Pulmonary artery endothelial cell (primary cell): ENCODE data around the gene NCBP2. TPM values are rescaled to one million over a fixed set of nuclear protein-coding genes. Genes with fewer than 3 reads are reported as not detected.

Experiments
- DNase-seq: peaks from one replicate; pipeline ENCODE4 v3.0.0-alpha.2; 2011; ENCODE audit warnings: low read depth, low spot score
- total RNA-seq: library from RNA; depleted of rRNA; stranded (reverse); fragments of >200 nt; gene quantifications from 2 replicates; pipeline ENCODE4 v1.2.3, GENCODE V29; 2014

Gene NCBP2
- total RNA-seq, 1 donor from 2014 or later = 85.5 TPM

DNA sequence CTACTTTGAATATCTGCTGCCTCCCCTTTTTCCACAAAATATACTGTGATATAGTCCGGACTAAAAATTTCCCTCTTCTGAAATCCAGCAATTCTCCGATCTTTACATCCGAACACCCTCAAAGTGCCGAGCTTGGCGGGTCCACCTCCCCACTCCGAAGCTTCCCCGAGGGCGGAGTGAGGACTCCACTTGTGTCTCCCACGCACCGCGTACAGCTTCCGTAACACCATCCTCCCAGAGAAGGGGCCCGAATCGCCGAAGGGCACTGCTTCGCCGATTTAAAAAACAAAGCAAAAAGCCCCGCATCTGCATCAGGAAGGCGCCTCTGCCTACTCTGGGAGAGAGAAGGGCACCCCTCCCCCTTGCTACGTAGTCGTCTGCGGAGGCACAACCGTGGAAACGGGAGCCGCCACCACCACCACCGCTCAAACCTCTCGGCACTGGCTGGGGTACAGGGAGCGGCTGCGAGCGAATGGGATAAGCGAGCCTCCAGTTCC, 551 bp downstream of the NCBP2 start:
- DNase-seq = no peak

DNA sequence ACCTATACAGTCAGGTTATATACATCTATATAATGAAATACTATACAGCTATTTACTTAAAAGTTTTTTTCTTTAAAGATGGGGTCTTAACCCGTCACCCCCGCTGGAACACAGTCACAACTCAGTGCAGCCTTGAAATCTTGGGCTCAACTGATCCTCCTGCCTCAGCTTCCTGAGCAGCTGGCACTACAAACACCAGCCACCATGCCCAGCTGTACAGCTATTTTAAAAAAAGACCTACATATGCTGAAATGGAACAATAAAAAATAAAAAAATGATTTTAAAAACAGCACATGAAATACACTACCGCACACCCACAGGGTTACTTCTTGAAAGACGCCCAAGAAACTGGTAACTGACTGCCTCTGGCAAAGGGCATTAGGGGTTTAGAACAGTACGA, 3.8 kb downstream of the NCBP2 start:
- no peak for DNase-seq

- no peak for DNase-seq
Measured at GRCh38 chr3:196938124-196938523, 4.2 kb downstream of the NCBP2 start.

- no peak for DNase-seq
Measured at GRCh38 chr3:196936288-196936687, 6.0 kb downstream of the NCBP2 start.

DNA sequence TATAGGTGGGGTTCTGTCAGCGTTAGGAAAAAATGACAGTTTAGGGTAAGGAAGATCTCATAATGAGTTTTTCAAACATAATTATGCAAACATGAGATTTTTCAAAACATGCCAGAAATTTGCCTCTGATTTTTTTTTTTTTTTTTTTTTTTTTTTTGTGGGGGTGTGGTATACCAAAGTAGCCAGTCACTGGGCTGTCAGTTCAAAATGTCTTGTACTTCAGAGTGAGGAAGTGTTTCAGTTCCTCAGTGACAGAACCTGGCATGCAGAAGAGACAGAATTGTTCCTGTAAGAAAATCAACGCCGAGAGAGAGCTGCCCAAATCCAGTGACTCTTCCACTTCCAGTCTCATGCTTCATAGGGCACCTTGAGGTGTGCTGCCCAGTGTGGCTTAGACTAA, 9.7 kb downstream of the NCBP2 start:
- no peak for DNase-seq

DNA sequence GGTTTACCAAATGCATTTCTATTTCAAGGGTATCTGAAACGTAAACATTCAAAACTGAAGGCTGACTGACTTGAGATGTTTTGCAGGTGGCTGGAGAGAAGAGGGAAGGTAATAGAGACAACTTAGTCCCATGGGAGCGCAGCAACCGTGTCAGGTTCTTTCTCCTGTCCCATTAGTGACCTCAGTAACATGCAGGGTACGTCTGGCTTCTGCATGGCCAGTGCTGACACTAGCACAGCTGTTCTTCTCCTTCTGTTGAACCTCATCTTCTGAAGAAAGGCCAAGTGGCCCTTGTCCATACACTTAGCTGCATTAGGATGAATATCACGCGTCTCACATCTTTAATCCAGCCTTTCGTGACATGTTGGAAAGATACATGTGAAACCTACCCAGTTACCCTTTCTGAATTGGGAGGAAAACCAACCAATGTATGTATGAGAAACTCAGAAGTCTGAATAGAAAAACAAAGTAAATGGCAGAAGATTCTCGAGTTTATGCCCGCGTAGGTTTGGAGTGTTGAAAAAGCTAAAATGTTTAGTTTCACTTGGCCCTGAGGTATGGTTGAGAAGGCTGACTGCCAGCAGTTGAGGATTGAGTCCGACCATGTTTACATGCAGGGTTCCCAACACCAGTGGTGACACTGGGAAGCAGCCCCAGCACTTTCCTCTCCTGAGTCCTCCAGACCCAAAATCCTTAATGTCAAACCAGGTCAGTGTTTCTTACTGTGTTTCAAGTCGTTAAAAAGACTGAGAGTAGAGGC, 10.3 kb downstream of the NCBP2 start:
- DNase-seq = no peak

- DNase-seq = no peak
Measured at GRCh38 chr3:196931157-196931556, 11.2 kb downstream of the NCBP2 start.

DNA sequence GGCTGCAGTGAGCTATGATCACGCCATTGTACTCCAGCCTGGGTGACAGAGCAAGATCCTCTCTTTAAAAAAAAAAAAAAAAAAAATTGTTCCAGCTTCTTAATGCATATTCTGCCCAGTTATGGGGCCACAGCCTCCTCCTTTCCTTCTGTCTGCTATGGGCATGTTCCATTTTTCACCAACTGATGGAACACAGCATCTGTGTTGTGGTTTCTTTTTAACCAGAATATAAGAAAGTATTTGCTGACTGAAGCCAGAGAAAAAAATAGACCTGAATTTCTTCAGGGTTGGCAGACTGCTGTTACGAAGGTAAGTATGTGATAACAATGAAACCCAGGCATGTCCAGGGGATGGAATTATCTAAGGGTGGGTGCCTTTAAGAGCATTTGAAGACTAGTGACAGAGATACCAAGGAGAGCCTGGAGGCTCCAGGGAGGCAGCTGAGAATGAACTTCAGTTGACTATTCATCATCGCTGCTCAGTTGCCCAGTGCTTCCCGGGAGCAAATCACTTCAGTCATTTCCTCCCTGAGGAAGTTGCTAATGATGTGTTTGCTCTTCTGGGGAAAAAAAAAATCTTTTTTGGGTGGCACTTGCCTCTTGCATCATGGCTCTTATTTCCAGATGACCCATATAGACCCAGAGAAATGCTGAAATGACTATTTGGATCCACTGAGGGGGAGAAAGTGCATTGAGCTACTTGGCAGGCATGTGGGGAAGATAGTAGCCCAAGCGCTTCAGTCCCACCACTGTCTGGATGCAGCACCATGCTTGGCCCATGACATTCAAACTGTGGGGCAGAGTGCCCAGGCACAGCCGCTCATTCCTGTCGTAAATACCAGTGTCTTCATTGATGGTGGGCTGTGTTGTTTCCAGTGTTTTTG, 14.5 kb downstream of the NCBP2 start:
- no peak for DNase-seq

GRCh38 chr3:196920733-196921132, 21.6 kb downstream of the NCBP2 start:
- no peak for DNase-seq

DNA sequence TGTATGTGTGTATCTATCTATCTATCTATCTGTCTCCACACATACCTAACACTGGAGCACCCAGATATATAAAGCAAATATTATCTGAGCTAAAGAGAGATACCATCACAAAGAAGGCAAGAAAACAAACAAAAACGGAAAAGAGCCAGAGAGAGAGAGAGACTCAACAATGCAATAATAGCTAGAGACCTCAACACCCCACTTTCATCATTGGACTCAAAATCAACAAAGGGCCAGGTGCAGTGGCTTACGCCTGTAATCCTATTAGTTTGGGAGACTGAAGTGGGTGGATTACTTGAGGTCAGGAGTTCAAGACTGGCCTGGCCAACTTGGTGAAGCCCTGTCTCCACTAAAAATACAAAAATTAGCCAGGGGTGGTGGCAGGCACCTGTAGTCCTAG, 23.4 kb downstream of the NCBP2 start:
- DNase-seq = no peak

DNA sequence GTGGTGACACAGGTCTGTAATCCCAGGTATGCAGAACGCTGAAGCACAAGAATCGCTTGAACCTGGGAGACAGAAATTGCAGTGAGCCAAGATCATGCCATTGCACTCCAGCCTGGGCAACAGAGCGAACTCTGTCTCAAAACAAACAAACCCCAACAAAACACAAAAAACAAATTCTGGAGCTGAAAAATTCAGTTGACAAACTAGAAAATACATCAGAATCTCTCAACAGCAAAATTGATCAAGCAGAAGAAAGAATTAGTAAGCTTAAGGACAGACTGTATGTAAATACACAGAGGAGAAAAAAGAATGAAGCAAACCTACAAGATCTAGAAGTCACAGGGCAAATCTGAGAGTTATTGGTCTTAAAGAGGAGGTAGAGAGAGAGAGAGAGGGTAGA, 25.3 kb downstream of the NCBP2 start:
- DNase-seq = no peak

DNA sequence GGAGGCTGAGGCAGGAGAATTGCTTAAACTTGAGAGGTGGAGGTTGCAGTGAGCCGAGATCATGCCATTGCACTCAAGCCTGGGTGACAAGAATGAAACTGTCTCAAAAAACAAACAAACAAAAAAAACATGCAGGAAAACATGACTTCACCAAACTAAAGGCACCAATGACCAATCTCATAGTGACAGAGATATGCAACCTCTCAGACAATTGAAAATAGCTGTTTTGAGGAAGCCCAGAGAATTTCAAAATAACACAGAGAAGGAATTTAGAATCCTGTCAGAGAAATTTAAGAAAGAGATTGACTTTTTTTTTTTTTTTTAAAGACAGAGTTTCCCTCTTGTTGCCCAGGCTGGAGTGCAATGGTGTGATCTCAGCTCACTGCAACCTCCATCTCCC, 26.1 kb downstream of the NCBP2 start:
- DNase-seq = no peak

DNA sequence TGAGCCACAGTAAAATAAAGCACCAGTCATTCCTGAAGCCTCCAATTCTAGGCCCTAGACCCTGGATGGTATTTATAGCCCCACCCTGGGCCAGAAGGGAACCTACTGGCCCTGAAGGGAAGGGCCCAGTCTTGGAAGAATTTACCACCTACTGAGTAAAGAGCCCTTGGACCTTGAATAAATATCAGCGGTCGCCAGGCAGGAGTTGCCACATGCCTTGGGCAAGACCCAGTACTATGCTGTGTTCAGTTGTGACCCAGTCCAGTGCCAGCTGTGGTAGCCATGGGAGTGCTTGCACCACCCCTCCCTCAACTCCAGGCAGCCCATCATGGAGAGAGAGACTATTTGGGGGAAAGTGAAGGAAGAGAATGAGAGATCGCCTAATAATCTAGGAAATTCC, 27.0 kb downstream of the NCBP2 start:
- no peak for DNase-seq

DNA sequence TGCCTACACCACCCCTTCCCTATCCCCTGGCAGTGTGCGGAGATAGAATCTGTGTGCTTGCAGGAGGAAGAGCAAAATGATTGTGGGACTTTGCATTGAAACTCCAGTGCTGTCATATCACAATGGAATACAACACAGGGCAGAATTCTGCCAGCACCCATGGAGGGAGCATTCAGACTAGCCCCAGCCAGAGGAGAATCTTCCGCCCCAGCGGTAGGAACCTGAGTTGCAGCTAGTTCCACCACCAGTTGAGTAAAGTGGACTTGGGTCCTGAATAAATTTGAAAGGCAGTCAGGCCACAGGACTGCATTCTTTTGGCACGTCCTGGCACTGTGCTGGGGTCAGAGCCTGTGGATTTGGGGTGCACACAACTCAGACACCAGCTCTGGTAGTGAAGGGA, 27.5 kb downstream of the NCBP2 start:
- DNase-seq = no peak

DNA sequence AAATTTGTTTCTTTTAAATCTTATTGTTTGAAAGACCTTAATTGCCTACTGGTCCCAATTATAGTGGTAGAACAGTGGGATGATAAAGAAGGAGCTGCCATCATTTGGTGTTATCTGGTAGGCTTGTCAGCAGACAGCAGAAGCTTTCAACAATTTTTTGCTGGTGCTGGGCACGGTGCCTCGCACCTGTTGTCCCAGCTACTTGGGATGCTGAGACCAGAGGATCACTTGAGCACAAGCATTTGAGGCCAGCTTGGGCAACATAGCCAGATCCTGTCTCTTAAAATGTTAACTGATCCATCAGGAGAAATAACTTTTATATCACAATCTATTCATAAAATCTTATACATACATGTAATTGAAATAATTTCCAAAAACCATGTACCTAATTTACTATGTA, 38.6 kb downstream of the NCBP2 start:
- DNase-seq = no peak

DNA sequence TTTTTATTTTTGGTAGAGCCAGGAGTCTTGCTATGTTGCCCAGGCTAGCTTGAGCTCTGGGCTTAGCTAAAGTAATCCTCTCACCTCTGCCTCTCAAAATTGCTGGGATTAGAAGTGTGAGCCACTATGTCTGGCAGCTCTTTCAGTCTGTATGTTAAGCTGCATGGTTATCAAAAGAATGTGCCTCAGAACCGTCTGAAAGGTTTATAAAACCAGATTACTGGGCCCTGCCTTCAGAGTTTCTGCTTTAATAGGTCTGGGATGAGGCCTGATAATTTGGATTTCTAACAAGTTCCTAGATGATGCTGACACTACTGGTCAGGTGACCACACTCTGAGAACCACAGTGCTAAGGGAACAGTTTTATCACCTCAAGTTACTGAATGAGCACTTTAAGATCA, 40.0 kb downstream of the NCBP2 start:
- no peak for DNase-seq

GRCh38 chr3:196901768-196902167, 40.6 kb downstream of the NCBP2 start:
- no peak for DNase-seq

- no peak for DNase-seq
Measured at GRCh38 chr3:196896229-196896628, 46.1 kb downstream of the NCBP2 start.

GRCh38 chr3:196894557-196895295, 47.6 kb downstream of the NCBP2 start:
- DNase-seq = no peak

GRCh38 chr3:196889844-196890708, 52.3 kb downstream of the NCBP2 start:
- DNase-seq = no peak

GRCh38 chr3:196886144-196886543, 56.2 kb downstream of the NCBP2 start:
- DNase-seq = no peak
